A673 (cell line): ENCODE data around the gene GALNT14.

ENCODE experiments used
- CTCF ChIP-seq: fragments of 300-800, 200-600 bp; sonication (generic); conservative IDR thresholded peaks from 2 replicates; pipeline ENCODE4 v1.5.1; 2017; ENCODE audit warnings: low read depth, mild to moderate bottlenecking, antibody characterized with exemption, low read length, moderate library complexity, mixed read lengths
- EZH2 ChIP-seq: fragments of 200-600 bp; sonication (generic); IDR thresholded peaks from 2 replicates; pipeline ENCODE4 v1.6.1; 2017; ENCODE audit warnings: borderline replicate concordance, low read depth, mild to moderate bottlenecking, mixed read lengths, antibody characterized with exemption, low read length; ENCODE audit not compliant: poor library complexity, severe bottlenecking

- TF ChIP-seq CTCF = no peak
- no peak for TF ChIP-seq EZH2
Observed at GRCh38 chr2:31139671-31140070, 1.4 kb upstream of the GALNT14 start.
